NCI-H1105 treated with DMSO at 0.1 percent for 48 hours (cell line): ENCODE results near the gene NFS1.
A peak's percentile ranks its signal among the peaks of the same experiment; 100 is the strongest.
"Not testable (repeated sequence)": the region's sequence is repeated elsewhere in the genome, so short reads cannot be mapped to it uniquely, and the experiment has no call there.

ENCODE experiments used
- DNase-seq: peaks from one replicate; lab custom pipeline; 2025; lab: John Stamatoyannopoulos, UW

Gene NFS1

DNA sequence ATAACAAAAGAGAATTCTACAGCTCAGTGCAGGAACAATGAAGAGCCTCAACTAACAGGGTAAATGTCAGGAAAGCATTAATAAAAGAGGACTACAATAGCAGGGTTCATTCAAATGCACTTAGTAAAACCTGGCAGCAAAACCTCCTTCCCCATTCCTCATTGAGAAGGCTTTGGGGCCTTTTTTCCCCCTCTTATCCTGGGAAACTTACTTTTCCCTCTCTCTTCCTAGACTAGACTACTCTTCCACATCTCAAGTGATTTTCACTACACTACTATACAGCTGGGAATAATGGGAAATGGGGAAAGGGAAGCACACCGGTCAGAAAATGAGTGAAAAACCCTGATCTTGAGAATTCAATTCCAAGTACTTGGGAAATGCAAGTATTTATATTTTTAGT, 10.1 kb upstream of the NFS1 start:
- no peak for DNase-seq

DNA sequence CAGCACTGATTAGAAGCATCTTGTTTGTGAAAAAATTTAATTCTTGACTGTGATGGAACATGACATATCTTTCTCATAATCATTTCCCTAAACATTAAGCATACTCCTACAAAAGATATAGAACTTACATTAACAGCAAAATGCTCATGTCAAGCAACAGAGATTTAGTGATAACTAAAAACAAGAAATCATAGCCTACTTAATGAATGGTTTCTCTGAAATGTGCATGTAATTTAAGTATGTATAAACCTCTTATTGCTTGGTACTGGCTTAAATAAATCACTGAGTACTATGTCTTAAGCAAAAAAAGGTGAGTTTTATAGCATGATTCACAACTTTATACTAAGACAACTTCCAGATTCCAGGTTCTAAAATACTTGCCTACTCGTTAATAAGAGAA, 9.3 kb upstream of the NFS1 start:
- DNase-seq: no peak

DNA sequence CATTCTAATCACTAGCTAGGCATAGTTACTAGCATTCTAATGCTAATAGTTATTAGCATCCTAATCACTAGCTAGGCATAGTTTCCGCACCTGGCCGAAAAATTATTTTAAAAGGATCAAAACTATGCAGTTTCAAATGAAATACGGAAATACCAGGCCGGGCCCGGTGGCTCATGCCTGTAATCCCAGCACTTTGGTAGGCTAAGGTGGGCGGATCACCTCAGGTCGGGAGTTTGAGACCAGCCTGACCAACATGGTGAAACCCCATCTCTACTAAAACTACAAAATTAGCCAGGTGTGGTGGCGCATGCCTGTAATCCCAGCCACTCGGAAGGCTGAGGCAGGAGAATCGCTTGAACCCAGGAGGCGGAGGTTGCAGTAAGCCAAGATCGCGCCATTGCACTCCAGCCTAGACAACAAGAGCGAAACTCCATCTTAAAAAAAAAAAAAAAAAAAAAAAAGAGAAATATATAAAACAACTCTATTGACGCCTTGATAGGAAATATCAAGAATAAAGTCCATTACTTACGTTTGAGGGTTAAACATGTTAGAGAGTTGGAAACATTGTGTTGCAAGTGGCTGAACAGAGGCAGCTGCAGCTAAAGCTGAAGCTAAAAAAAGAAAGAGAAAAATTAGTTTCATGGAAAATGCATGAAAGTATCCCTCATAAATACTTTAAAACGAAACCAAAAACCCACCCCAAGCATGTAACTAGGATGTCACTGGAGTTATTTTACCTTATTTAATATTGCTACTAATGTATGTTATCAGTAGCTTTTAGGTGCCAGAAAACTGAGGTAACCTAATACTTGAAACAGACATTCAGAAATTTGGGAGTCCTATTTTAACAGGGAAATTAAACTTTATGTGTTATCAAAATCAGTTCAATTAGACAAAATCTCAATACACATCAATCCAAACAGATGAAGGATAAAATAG, 7.7 kb upstream of the NFS1 start:
- DNase-seq: not testable (repeated sequence)

DNA sequence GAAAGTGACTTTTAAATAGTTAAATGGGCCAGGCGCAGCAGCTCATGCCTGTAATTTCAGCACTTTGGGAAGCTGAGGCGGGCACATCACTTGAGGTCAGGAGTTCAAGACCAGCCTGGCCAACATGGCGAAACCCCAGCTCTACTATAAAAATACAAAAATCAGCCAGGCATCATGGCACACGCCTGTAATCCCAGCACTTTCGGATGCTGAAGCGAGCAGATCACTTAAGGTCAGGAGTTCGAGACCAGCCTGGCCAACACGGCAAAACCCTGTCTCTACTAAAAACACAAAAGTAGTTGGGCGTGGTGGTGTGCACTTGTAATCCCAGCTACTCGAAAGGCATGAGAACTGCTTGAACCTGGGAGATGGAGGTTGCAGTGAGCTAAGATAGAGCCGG, 6.7 kb upstream of the NFS1 start:
- not testable (repeated sequence) for DNase-seq

DNA sequence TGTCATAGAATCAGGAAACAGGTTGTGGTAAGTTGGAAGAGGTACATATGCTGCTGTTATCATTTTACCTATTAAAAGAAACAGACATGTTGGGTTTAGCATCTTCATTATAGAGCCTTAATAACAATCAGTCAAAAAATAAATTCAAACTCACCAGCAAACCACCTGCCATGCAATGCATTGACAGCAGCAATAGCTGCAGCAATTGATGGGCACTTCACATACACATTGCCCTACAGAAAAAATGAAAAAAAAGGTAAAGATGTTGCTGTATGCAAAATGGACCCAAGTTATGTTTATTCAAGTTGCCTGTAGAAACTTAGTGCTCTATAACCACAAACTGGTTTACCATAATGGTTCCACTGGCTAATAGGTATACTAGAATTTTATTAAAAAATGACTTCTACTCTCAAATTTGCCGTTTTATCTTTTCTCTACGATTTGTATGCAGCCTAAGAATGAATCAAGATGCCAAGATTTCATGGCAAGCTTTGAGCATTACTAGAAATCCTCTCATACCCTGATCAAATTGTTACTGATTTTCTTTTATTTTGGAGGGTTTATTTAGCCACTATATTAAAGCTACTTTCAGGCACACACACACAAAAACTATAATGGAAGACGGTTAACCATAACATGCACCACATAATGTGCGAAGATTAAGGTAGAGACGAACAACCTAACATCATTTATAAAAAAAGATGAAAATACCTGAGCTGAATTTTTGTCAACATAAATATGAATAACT, 5.5 kb upstream of the NFS1 start:
- DNase-seq: no peak

DNA sequence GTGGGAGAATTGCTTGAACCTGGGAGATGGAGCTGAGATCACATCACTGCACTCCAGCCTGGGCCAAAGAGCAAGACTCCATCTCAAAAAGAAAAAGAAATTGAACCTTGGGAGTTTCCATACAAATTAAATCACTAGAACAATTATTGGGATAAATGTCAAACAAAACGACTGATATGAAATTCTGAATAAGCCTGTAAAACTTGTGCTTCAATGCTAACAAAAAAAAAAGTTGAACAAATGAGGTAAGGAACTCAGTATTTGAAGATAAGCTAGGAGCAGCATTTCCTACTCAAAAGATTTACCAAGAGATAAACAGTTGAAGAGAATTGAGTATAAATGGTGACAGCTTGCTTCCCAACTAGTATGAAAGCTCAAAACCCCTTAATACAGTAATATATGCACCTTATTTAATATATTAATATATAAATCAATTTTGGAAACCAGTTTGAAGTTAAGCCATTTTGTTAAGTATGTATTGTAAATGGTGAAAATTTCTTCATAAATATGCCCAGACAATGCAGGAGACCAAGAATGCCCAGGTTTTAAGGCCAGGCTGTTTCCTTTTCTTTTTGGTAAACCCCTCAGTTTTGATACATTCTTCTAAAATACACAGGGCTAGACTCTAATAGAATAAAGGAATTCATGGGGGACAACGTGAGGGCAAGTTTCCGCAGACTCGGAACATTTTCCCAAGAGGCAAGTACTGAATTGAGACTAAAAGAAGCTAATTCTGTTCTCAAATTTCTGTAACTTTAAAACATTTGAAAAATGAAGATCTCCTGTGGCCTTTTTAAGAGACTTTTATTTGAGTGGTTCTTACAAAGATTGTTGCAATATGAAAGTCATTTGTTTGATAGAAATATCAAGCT, 3.9 kb upstream of the NFS1 start:
- DNase-seq: no peak

DNA sequence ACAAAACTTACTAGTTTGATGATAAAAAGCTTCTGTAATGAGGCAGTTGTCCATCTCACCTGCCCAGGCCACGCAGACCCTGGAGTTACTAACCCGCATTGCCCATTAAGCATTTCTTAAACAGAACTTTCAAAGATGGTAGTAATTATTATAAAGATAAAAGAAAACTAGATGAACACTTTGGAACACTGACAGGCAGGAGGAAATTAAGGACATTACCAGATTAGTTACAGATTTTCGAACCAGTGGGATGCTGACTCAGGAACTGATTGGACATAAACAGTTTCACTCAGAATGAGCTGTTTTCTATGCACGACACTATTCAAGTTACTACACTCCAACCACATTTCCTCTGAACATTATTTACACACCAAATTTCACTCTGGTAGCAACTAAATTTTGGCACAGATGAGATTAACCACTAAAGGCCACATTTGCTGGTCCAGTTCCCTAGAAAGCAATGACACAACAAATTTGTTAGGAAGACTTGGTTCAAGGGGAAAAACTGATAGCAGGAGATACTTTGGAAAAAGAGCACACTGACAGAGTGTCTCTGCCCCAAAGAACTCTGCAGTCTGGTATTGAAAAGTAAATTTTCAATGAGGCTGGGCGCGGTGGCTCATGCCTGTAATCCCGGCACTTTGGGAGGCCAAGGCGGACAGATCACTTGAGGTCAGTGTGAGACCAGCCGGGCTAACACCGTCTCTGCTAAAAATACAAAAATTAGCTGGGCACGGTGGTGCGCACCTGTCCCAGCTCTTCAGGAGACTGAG, 3.1 kb upstream of the NFS1 start:
- DNase-seq: no peak

DNA sequence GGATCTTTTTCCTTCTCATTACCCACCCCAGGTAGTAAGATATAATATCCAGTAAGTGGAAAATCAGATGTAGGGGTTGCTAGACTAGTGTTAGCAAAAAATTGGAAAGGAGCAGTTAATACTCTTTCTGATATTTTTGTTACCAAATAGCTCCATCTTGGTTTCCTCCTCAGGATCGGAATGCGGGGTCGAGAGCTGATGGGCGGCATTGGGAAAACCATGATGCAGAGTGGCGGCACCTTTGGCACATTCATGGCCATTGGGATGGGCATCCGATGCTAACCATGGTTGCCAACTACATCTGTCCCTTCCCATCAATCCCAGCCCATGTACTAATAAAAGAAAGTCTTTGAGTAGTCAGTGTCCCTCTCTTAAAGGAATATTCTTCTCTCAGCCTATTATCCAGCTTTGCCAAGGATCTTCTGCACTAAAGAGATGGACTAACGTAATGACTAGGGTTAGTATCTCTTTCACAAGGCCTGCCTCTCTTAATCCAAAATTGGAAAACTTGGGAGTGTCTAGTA, 1.5 kb upstream of the NFS1 start:
- DNase-seq: no peak

DNA sequence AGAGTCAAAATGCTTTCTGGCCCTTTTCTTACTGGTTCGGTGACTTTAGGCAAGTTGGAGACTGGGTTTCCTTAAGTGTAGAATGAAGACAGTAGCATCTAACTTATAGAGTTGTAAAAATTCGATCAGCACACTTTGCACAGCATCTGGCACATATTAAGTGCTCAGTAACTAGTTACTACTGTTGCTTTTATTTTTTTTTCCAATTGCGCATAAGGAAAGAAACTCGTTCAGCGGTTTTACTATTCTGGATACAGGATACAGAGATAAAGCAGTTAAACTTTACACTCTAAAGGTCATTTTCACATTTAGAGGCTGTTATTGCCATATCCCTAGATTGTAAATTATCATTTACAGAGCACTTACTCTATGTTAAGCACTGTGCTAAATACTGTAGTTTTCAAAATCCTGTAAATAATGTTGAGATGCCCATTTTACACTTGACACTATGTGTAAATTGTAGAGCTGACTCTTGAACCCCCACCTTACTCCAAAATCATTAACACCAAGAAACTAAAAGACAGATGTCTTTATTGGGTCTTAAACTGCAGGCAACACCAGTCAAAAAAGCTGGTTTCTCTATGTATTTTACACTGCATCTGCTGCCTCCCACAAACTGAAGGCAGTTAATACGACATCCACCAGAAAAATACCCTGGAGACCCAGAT, 939 bp upstream of the NFS1 start:
- no peak for DNase-seq

DNA sequence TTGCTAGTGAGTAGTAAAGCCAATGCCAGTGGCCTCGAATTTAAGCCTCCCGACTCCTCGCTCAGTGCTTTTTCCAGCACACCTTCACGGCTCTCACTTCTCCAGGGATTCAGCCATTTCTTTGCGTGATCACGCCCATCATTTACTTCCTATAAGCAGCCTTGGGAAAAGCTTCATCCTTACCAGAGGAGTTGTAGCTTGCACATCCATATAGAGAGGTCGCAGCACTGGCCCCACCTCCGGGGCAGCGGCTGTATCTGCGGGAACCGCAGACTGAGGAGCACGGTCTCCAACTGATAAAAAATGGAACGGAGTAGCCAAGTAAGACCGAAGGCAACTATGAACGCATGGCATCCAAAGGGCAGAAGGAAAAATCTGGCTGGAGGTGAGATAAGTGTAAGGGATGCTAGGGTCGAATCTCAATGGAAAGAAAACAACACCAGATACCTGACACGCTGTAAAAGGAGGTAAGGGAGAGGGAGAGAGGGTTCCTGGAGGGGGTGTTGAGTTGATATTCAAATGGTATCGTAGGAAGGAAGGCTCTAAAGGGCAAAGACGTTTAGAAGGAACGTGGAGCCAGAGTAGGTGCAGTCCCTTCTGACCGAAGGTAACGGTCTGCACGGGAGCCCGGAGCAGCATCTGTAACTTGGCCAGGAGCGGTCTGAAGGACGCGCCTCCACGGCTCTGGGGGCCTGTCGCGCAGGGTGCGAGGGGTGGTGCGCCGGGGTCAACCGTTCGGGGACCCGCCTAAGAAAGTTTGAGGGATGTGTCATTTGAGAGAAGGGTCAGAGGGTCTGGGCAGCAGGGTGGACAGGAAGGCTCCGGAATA, 640 bp downstream of the NFS1 start:
- DNase-seq: peak; percentile 17

DNA sequence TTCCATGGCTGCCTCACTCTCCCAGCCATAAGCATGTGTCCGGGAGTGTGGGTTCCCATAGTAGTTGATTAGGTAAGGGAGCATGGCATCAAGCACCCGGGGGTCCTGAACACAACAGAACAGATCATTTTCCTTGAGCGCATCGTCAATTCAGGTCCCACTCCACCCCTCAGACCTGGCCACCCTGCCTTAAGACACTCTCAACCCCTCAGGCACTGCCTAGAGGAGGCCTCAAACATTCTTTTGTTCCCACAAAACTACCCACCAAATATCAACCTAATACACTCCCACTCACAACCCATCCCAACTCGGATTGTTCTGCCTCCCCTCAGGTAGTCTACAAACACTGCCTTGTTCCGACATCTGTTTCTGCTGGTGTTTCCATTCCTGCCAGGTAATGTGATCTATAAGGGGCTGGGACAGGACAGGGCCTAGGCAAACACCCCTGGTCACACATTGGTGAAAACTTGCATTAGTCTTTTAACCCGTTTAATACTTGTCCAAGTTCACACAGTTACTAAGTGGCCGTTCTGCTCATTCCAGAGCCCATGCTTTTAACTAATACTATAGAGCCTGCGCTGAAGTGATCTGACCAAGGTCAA, 1.4 kb downstream of the NFS1 start:
- no peak for DNase-seq

DNA sequence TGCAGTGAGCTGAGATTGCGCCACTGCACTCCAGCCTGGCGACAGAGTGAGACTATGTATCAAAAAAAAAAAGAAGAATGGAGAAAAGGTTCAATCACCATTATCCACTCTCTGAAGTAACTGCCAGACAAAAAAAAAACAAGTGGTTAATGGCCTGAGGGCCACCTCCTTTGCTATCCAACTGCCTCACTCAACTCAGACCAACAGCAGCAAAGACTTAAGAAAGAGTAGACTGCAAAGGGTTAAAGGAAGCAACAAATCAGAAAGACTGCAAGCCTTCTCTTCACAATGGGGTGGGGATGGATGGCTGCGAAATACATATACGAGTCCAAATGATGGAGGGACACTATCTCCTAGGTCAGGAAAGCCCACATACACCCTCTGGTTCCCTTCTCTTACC, 3.2 kb downstream of the NFS1 start:
- no peak for DNase-seq

DNA sequence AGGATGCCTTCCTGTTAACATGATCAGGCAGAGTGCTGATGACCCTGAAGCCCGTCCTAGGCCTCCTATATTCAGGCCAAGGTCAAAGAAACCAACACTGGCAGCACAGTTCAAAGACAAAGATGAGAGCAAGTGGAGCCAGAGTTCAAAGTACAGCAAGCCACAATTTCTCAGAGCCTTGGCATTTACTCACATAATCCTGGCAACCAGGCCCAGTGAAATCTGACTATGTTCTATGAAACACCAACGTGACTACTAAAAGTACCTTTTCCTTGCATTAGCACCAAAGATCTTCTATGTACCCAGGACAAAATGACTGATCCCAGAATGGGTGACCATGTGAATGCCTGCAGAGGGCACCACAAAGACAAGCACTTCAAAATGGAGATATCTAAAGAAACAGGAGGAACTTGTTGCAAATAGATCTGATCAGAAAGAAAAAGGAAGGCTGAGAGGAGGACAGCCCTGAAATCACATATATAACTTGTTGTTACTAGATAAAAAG, 3.9 kb downstream of the NFS1 start:
- DNase-seq: no peak

DNA sequence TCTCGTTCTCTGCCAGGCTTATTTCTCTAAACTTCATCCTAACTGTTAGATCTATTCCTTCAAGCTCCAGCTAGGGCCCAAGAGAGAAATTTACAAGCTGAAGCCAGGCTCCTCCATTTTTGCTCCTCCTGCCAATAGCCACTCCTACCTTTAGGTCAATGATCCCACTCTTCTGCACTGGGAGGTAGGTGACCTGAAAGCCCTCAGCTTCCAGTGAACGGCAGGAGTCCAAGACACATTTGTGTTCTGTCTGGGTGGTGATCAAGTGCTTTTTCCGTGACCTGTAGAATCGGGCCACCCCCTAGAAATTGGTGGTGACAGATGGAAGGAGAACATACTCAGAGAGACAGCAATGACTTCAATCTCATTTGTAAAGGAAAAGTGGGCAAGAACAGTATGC, 8.9 kb downstream of the NFS1 start:
- no peak for DNase-seq

DNA sequence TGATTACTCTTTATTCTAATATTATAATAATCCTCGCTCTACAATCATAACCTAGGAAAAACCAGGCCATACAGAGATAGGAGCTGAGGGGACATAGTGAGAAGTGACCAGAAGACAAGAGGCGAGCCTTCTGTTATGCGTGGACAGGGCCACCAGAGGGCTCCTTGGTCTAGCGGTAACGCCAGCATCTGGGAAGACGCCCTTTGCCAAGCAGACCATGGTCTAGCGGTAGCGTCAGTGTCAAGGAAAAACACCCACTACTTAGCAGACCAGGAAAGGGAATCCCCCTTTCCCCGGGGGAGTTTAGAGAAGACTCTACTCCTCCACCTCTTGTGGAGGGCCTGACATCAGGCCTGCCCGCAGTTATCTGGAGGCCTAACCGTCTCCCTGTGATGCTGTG, 12.3 kb downstream of the NFS1 start:
- DNase-seq: not testable (repeated sequence)

DNA sequence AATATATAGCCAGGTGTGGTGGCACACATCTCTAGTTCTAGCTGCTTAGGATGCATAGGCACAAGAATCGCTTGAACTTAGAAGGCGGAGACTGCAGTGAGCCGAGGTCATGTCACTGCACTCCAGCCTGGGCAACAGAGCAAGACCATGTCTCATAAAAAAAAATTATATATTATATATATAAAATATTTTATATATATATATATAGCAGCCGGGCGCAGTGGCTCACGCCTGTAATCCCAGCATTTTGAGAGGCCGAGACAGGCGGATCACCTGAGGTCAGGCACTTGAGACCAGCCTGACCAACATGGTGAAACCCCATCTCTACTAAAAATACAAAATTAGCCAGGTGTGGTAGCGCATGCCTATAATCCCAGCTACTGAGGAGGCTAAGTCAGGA, 13.8 kb downstream of the NFS1 start:
- DNase-seq: not testable (repeated sequence)

DNA sequence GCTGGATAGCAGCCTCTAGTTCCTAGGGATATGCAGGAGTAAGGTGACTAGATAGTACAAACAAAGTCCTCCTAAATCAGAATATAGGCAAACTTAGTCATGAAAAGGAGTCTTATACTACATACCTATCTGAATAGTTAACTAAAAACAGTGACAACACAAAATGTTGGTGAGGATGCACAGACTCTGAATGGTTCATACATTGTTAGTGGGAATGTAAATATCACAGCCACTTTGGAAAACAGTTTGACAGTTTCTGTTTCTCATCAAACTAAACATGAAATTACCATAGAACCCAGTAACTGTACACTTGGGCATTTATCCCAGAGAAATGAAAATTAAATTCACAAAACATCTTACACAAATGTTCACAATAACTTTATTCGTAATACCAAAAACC, 17.2 kb downstream of the NFS1 start:
- DNase-seq: no peak

DNA sequence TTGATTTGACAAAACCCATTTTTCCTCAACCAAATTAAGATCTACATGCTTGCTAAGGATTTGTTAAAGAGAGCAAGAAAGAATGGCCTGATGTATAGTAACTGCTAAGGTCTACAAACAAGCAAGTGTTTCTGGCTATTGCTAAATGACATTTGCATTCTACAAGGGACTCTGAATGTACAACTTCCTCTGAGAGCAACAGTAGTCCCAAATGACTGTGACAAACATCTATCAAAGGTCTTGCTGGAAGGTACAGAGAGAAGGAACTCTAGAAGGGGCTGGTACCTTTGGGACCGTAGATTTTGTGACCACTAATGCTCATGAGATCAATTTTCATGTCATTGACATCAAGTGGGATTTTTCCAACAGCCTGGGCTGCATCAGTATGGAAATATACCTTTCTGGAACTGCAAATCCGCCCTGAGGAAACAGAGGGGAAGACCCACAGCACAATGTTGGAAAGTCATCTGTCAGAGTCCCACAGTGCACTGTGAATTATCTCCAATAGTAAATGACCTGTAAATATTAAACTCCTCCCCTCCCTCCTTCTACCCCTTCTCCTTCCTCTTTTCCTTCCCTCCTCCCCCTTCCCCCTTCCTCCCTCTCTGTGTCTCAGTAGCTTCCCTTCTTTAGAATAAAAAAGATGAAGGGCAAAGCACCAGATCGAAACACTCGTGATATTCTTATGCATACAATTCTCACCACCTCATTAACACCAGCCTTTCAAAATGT, 18.5 kb downstream of the NFS1 start:
- no peak for DNase-seq

DNA sequence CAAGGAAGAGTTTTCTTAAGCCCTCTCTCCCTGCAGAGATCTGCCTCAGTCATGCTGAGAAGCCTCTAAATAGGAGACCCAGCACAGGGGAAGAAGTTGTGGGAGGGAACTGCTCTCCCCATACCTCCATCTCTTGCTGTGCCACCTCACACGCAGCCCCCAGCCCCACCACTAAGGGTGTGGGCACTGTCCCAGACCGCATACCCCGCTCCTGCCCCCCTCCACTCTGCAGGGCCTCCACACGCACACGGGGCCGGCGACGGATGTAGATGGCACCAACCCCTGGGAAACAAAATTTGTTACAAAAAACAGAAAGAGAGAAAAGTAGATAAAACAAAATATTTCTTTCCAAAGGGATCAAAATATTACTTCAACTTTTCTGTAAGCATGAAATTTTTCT, 24.2 kb downstream of the NFS1 start:
- no peak for DNase-seq
